ENCODE measurements around the gene LMBR1L.
A peak's percentile ranks its signal among the peaks of the same experiment; 100 is the strongest.

The LMBR1L gene

GRCh38 chr12:49066120-49066519 lies 44.5 kb downstream of the LMBR1L start:
- no peak for TF ChIP-seq REST (IDR thresholded peaks at IDR 0.05; ENCODE audit: insufficient read depth in 1 of 2, low read depth in 2 of 2, low read length in 2 of 2)
- TF ChIP-seq SIN3A (IDR thresholded peaks at IDR 0.05; ENCODE audit: borderline replicate concordance, insufficient read depth, low read length): no peak
- no peak for TF ChIP-seq TAF1 (IDR thresholded peaks at IDR 0.05; ENCODE audit: borderline replicate concordance, insufficient read depth, low read length)
- no peak for TF ChIP-seq FOXP2 (optimal IDR thresholded peaks at IDR 0.05; ENCODE audit: borderline replicate concordance, extremely low read depth, extremely low read length, insufficient read depth)
- TF ChIP-seq POLR2AphosphoS5 (IDR thresholded peaks at IDR 0.05; ENCODE audit: low read depth, low read length): no peak

GRCh38 chr12:49064767-49065152 lies 45.9 kb downstream of the LMBR1L start:
- TF ChIP-seq POLR2AphosphoS5 (IDR thresholded peaks at IDR 0.05; ENCODE audit: low read depth, low read length): no peak
- TF ChIP-seq SIN3A (IDR thresholded peaks at IDR 0.05; ENCODE audit: borderline replicate concordance, insufficient read depth, low read length): no peak
- TF ChIP-seq TAF1 (IDR thresholded peaks at IDR 0.05; ENCODE audit: borderline replicate concordance, insufficient read depth, low read length): no peak
- TF ChIP-seq REST (IDR thresholded peaks at IDR 0.05; ENCODE audit: insufficient read depth in 1 of 2, low read depth in 2 of 2, low read length in 2 of 2): no peak
- TF ChIP-seq FOXP2 (optimal IDR thresholded peaks at IDR 0.05; ENCODE audit: borderline replicate concordance, extremely low read depth, extremely low read length, insufficient read depth): no peak

GRCh38 chr12:49061157-49061650 lies 49.4 kb downstream of the LMBR1L start:
- no peak for TF ChIP-seq FOXP2 (optimal IDR thresholded peaks at IDR 0.05; ENCODE audit: borderline replicate concordance, extremely low read depth, extremely low read length, insufficient read depth)
- TF ChIP-seq POLR2AphosphoS5 (IDR thresholded peaks at IDR 0.05; ENCODE audit: low read depth, low read length): no peak; the same call in 1 of the 2 replicates
- TF ChIP-seq SIN3A (IDR thresholded peaks at IDR 0.05; ENCODE audit: borderline replicate concordance, insufficient read depth, low read length): 0 out of 2 replicates have a peak, but pooled peaks have one; percentile 42
- no peak for TF ChIP-seq REST (IDR thresholded peaks at IDR 0.05; ENCODE audit: insufficient read depth in 1 of 2, low read depth in 2 of 2, low read length in 2 of 2)
- TF ChIP-seq TAF1 (IDR thresholded peaks at IDR 0.05; ENCODE audit: borderline replicate concordance, insufficient read depth, low read length): no peak

- peak; percentile 23 to 52; a peak in 1 of 4 replicates for TF ChIP-seq REST (IDR thresholded peaks at IDR 0.05; ENCODE audit: insufficient read depth in 1 of 2, low read depth in 2 of 2, low read length in 2 of 2)
- TF ChIP-seq POLR2AphosphoS5 (IDR thresholded peaks at IDR 0.05; ENCODE audit: low read depth, low read length): no peak; the same call in none of the 2 replicates
- TF ChIP-seq SIN3A (IDR thresholded peaks at IDR 0.05; ENCODE audit: borderline replicate concordance, insufficient read depth, low read length): peak; percentile 82
- peak; percentile 97 for TF ChIP-seq TAF1 (IDR thresholded peaks at IDR 0.05; ENCODE audit: borderline replicate concordance, insufficient read depth, low read length)
- TF ChIP-seq FOXP2 (optimal IDR thresholded peaks at IDR 0.05; ENCODE audit: borderline replicate concordance, extremely low read depth, extremely low read length, insufficient read depth): peak; percentile 91
Measured at GRCh38 chr12:49060237-49061156, 50.1 kb downstream of the LMBR1L start, which contains the start of gene KMT2D. Gene KMT2D, minus strand, starts transcription at chr12:49060794. Its CDS starts 5,470 bp downstream, at chr12:49055324.

All from PFSK-1 (cell line).